Sigmoid colon (tissue), 4 donors: Measurements from ENCODE around the gene SRSF8.

Source experiments
- CTCF ChIP-seq, 4 experiments: fragments of 450-650 bp in 3 of 4; fragments of 200-600 bp in 1 of 4; IDR thresholded peaks; one replicate each; pipeline ENCODE4 v1.5.1; 2016 to 2019; ENCODE audit warnings: antibody characterized with exemption in 4 of 4, mild to moderate bottlenecking in 3 of 4, moderate library complexity in 2 of 4
- EP300 ChIP-seq, 4 donors: sonication (generic); formaldehyde crosslinking; IDR thresholded peaks; one replicate each; pipeline ENCODE4 v1.6.1; 2017; ENCODE audit warnings: antibody characterized with exemption in 4 of 4
- POLR2A ChIP-seq, 2 donors: fragments of 450-650 bp; IDR thresholded peaks; one replicate each; pipeline ENCODE4 v1.6.1; 2016; ENCODE audit warnings: antibody characterized with exemption in 2 of 2, mild to moderate bottlenecking in 2 of 2, moderate library complexity in 2 of 2

- no peak for TF ChIP-seq CTCF (IDR thresholded peaks at IDR 0.05)
- TF ChIP-seq POLR2A (IDR thresholded peaks at IDR 0.05) = no peak
- no peak for TF ChIP-seq EP300 (IDR thresholded peaks at IDR 0.05)
Observed at GRCh38 chr11:95057959-95058358, 8.8 kb upstream of the SRSF8 start.
